Stomach smooth muscle (tissue), 2 donors: Measurements from ENCODE around the gene ENO4.

ENCODE experiments used
- H3K27ac ChIP-seq: one replicate; pipeline ENCODE4 v1.7.0; 2013; ENCODE audit warnings: mild to moderate bottlenecking, low read length, inconsistent platforms
- H3K27me3 ChIP-seq, 2 donors: one replicate each; pipeline ENCODE4 v1.7.0; 2013; ENCODE audit warnings: low read length in 2 of 2; ENCODE audit not compliant: insufficient read depth in 2 of 2, control insufficient read depth in 1 of 2
- H3K36me3 ChIP-seq, 2 donors: one replicate each; pipeline ENCODE4 v1.7.0; 2013; ENCODE audit warnings: low read length in 2 of 2; ENCODE audit not compliant: control insufficient read depth in 2 of 2, insufficient read depth in 2 of 2
- H3K4me1 ChIP-seq: one replicate; pipeline ENCODE4 v1.7.0; 2013; ENCODE audit warnings: low read length; ENCODE audit not compliant: control insufficient read depth, insufficient read depth
- H3K4me3 ChIP-seq, 2 donors: one replicate each; pipeline ENCODE4 v1.7.0; 2013; ENCODE audit warnings: low read length in 2 of 2
- H3K9ac ChIP-seq, 2 donors: one replicate each; pipeline ENCODE4 v1.7.0; 2013; ENCODE audit warnings: low read length in 2 of 2, mild to moderate bottlenecking in 1 of 2
- H3K9me3 ChIP-seq, 2 donors: one replicate each; pipeline ENCODE4 v1.7.0; 2013; ENCODE audit warnings: low read length in 2 of 2; ENCODE audit not compliant: control insufficient read depth in 2 of 2
- donor health status: healthy.
- donor health status: Pancreatic carcinoma.

The ENO4 gene

DNA sequence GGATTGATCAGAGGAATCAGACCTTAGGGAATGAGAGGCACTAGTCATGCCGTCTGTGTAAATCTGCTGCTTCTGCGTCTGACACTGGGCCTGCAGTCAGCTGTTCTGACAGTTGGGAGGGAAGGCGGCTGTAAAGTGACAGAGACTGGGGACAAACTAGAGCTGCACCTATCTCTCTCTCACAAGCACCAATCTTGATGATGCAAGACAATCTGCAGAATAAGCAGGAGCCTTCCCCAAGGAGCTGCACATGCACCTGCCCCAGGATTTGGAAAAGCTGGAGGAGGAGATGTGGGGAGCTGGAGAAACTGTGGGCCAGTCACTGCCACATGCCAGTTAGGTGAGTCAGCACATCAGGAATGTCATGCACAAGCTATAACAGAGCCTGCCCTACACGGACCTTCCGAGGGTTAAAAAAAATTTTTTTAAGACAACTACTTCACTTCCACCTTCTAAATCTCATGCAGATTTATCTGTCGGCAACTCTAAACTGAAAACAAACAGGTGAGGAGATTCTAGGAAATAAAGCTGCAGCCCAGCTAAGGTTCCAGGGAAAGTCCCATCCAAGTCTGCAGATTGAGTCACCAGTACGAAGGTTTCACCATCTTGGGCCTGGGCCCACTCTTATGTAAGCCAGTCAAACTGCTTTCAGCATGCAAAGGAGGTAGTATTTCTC lies 39.2 kb downstream of the ENO4 start:
- Histone ChIP-seq H3K9me3 (no peaks in the 10 kb centered on the region), H3K36me3 (no peaks in the 10 kb centered on the region), H3K27ac (no peak overlapping the region), H3K27me3 (no peaks in the 10 kb centered on the region), H3K4me1 (no peaks in the 10 kb centered on the region), H3K9ac (no peak overlapping the region), H3K4me3 (no peak overlapping the region)

- no peak overlapping the region for H3K27ac ChIP-seq
- no peaks in the 10 kb centered on the region for H3K4me1 ChIP-seq
- no peaks in the 10 kb centered on the region for H3K9me3 ChIP-seq
- H3K4me3 ChIP-seq: no peak overlapping the region
- H3K9ac ChIP-seq: no peak overlapping the region
- H3K27me3 ChIP-seq: no peaks in the 10 kb centered on the region
- H3K36me3 ChIP-seq: no peaks in the 10 kb centered on the region
Measured at GRCh38 chr10:116889066-116889465, 39.8 kb downstream of the ENO4 start.

- Histone ChIP-seq H3K9me3 (no peaks in the 10 kb centered on the region), H3K4me3 (no peak overlapping the region), H3K27me3 (no peaks in the 10 kb centered on the region), H3K36me3 (no peaks in the 10 kb centered on the region), H3K4me1 (no peaks in the 10 kb centered on the region), H3K27ac (no peak overlapping the region), H3K9ac (no peak overlapping the region)
Measured at GRCh38 chr10:116891208-116891607, 41.9 kb downstream of the ENO4 start.

GRCh38 chr10:116892907-116893685 lies 43.8 kb downstream of the ENO4 start:
- H3K9ac ChIP-seq: no peak overlapping the region
- no peaks in the 10 kb centered on the region for H3K9me3 ChIP-seq
- H3K4me1 ChIP-seq: no peaks in the 10 kb centered on the region
- H3K27me3 ChIP-seq: no peaks in the 10 kb centered on the region
- no peak overlapping the region for H3K27ac ChIP-seq
- no peaks in the 10 kb centered on the region for H3K36me3 ChIP-seq
- no peak overlapping the region for H3K4me3 ChIP-seq

DNA sequence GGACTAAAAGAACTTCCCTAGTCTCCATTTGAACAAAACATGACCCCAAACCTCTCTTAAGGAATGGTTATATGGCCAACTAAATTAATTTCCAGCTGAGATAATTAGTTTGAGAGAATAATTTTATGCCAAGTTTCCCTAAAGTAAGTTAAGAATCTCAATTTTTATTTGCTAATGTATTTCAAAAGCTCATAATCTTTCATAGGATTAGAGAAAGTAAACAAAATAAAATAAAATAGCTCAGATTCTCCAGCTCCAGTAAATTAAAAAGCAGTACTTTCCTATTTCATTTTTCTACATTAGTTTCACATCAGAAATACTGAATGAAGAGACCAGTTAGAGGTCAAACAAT lies 44.4 kb downstream of the ENO4 start:
- no peak overlapping the region for H3K4me3 ChIP-seq
- H3K9me3 ChIP-seq: no peaks in the 10 kb centered on the region
- no peaks in the 10 kb centered on the region for H3K4me1 ChIP-seq
- no peak overlapping the region for H3K9ac ChIP-seq
- H3K36me3 ChIP-seq: no peaks in the 10 kb centered on the region
- H3K27ac ChIP-seq: no peak overlapping the region
- no peaks in the 10 kb centered on the region for H3K27me3 ChIP-seq

- H3K27ac ChIP-seq: no peak overlapping the region
- H3K9me3 ChIP-seq: no peaks in the 10 kb centered on the region
- H3K27me3 ChIP-seq: no peaks in the 10 kb centered on the region
- H3K9ac ChIP-seq: no peak overlapping the region
- no peak overlapping the region for H3K4me3 ChIP-seq
- no peaks in the 10 kb centered on the region for H3K4me1 ChIP-seq
- H3K36me3 ChIP-seq: no peaks in the 10 kb centered on the region
Measured at GRCh38 chr10:116899626-116900025, 50.3 kb downstream of the ENO4 start.

DNA sequence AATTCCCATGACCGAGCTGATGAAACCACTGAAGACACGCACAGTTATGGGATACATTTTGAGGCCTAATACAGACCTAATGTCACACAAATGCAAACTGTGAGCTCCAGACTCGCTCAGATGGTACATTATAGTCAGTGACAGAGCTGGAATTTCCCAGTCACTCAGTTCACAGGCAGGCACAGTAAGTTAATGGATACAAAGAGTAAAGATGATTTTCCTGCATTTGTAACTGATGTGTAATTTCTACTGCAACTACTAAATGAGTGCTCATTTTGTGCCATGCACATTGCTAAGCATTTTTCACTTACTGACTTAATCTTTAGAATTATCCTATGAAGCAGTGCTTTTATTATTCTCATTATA lies 56.5 kb downstream of the ENO4 start:
- H3K4me1 ChIP-seq: no peaks in the 10 kb centered on the region
- no peak overlapping the region for H3K4me3 ChIP-seq
- H3K9me3 ChIP-seq: no peaks in the 10 kb centered on the region
- H3K27ac ChIP-seq: no peak overlapping the region
- H3K27me3 ChIP-seq: no peaks in the 10 kb centered on the region
- no peak overlapping the region for H3K9ac ChIP-seq
- H3K36me3 ChIP-seq: no peaks in the 10 kb centered on the region

DNA sequence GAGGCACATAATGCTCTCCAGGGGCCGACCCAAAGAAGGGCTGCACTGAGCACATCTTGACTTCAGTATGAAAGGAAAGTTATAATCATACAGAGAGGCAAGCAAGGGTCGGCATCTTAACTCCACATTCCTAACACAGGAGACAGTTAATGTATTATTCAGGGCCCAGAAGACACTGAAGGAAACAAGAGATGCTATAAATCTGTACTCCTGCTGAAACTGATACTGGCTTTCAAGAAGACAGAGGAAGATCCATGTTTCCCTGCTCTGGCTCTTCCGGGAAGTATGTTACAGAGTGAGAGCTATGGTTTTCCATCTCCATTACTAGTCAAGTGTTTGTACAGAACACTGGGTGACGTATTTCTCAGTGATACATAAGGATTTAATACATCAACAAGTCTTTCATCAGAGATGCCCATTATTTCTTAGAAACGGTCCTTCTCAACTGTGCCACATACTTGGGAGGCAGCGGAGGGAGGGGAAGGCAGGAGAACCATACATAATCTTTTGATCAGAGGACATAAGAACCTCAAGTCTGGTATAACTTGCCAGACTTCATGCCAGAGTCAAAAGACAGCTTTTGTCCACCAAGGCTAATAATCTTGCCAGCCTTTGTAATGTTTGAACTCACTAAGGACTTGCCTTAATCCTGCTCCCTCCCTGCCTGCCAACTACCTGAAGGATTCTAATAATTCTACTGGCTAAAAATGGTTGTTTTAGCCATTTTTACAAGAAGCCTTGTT lies 58.1 kb downstream of the ENO4 start:
- H3K9me3 ChIP-seq: no peaks in the 10 kb centered on the region
- H3K4me3 ChIP-seq: no peak overlapping the region
- H3K27ac ChIP-seq: no peak overlapping the region
- H3K4me1 ChIP-seq: no peaks in the 10 kb centered on the region
- H3K36me3 ChIP-seq: no peaks in the 10 kb centered on the region
- no peaks in the 10 kb centered on the region for H3K27me3 ChIP-seq
- no peak overlapping the region for H3K9ac ChIP-seq

DNA sequence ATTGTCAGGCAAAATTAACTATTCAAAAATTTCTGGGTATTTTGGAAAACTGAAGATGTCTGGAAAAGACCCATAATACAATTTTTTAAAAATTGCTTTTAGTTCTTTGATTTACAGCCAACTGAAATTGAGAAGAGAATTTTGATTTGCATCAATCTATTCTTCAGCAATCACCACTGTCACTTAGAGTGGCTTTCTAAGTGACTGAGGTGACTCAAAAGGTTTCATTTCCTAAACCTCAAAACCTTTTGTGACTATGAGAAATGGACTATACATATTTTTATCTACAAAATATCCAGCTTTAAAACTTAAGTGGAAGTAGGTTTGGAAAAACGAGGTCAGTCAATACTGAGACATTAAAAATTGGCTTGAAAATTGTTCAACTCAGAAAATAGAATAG lies 60.0 kb downstream of the ENO4 start:
- H3K4me1 ChIP-seq: no peaks in the 10 kb centered on the region
- no peak overlapping the region for H3K27ac ChIP-seq
- H3K9ac ChIP-seq: no peak overlapping the region
- H3K9me3 ChIP-seq: no peaks in the 10 kb centered on the region
- H3K36me3 ChIP-seq: no peaks in the 10 kb centered on the region
- no peaks in the 10 kb centered on the region for H3K27me3 ChIP-seq
- H3K4me3 ChIP-seq: no peak overlapping the region

DNA sequence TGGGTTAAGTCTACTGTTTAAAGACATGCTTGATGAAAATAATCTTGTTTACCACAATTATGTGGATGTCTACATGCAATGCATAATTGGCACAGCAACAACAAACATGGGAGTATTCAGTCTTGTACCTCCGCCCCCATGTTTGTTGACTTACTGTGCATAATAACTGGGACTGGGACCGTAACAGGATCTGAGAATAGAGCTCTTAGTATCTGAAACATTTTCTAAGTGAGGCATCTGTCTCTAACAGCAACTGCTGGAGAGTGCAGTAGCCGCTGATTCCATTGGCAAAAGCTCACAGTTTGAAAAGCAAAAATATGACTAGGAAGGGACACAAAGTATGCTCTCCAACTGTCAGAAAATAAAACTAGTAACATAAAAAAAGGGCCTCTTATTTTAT lies 61.6 kb downstream of the ENO4 start:
- H3K9me3 ChIP-seq: no peaks in the 10 kb centered on the region
- H3K27me3 ChIP-seq: no peaks in the 10 kb centered on the region
- H3K4me1 ChIP-seq: no peaks in the 10 kb centered on the region
- no peaks in the 10 kb centered on the region for H3K36me3 ChIP-seq
- H3K27ac ChIP-seq: no peak overlapping the region
- no peak overlapping the region for H3K9ac ChIP-seq
- no peak overlapping the region for H3K4me3 ChIP-seq

- Histone ChIP-seq H3K4me1 (no peaks in the 10 kb centered on the region), H3K27me3 (no peaks in the 10 kb centered on the region), H3K4me3 (no peak overlapping the region), H3K9ac (no peak overlapping the region), H3K27ac (no peak overlapping the region), H3K9me3 (no peaks in the 10 kb centered on the region), H3K36me3 (no peaks in the 10 kb centered on the region)
Measured at GRCh38 chr10:116912162-116912561, 62.9 kb downstream of the ENO4 start.
